ENCODE results near the gene ATOH8.

ATOH8 gene

GRCh38 chr2:85735691-85736090 is 18.1 kb upstream of the ATOH8 start:
- no peak for DNase-seq
- no peak for ATAC-seq (replicated peaks)
- Mint-ChIP-seq H3K27ac (no peak overlapping the region), H3K27me3 (peaks cover 16 to 25% of the 10 kb centered on the region in 2 donors), H3K36me3 (ENCODE audit: insufficient read depth) (no peaks in the 10 kb centered on the region), H3K9me3 (no peaks in the 10 kb centered on the region), H3K4me1 (ENCODE audit: low read depth in 2 of 2) (no peaks in the 10 kb centered on the region), H3K4me3 (no peak overlapping the region)

- no peaks in the 10 kb centered on the region for H3K4me1 Mint-ChIP-seq (ENCODE audit: low read depth in 2 of 2)
- DNase-seq: no peak
- H3K27me3 Mint-ChIP-seq: peaks cover 26 to 34% of the 10 kb centered on the region in 2 donors
- no peak overlapping the region for H3K27ac Mint-ChIP-seq
- no peak overlapping the region for H3K4me3 Mint-ChIP-seq
- no peaks in the 10 kb centered on the region for H3K9me3 Mint-ChIP-seq
- ATAC-seq (replicated peaks): no peak
- no peaks in the 10 kb centered on the region for H3K36me3 Mint-ChIP-seq (ENCODE audit: insufficient read depth)
Measured at GRCh38 chr2:85736456-85737355, 17.1 kb upstream of the ATOH8 start.

- Mint-ChIP-seq H3K9me3 (no peaks in the 10 kb centered on the region), H3K36me3 (ENCODE audit: insufficient read depth) (no peaks in the 10 kb centered on the region), H3K4me3 (no peak overlapping the region), H3K27ac (no peak overlapping the region), H3K27me3 (peaks cover 34 to 41% of the 10 kb centered on the region in 2 donors), H3K4me1 (ENCODE audit: low read depth in 2 of 2) (no peaks in the 10 kb centered on the region)
- no peak for ATAC-seq (replicated peaks)
- DNase-seq: no peak
Measured at GRCh38 chr2:85737481-85737880, 16.3 kb upstream of the ATOH8 start.

- ATAC-seq (replicated peaks) (no peak), DNase-seq (no peak)
- H3K4me3 Mint-ChIP-seq: no peak overlapping the region
- H3K27me3 Mint-ChIP-seq: peaks cover 39 to 46% of the 10 kb centered on the region in 2 donors
- no peaks in the 10 kb centered on the region for H3K4me1 Mint-ChIP-seq (ENCODE audit: low read depth in 2 of 2)
- no peaks in the 10 kb centered on the region for H3K9me3 Mint-ChIP-seq
- H3K36me3 Mint-ChIP-seq (ENCODE audit: insufficient read depth): no peaks in the 10 kb centered on the region
- no peak overlapping the region for H3K27ac Mint-ChIP-seq
Measured at GRCh38 chr2:85737961-85738360, 15.8 kb upstream of the ATOH8 start.

- no peak overlapping the region for H3K4me3 Mint-ChIP-seq
- H3K4me1 Mint-ChIP-seq (ENCODE audit: low read depth in 2 of 2): no peaks in the 10 kb centered on the region
- no peak for DNase-seq
- ATAC-seq (replicated peaks): no peak
- no peaks in the 10 kb centered on the region for H3K36me3 Mint-ChIP-seq (ENCODE audit: insufficient read depth)
- no peaks in the 10 kb centered on the region for H3K9me3 Mint-ChIP-seq
- peaks cover 54 to 55% of the 10 kb centered on the region in 2 donors for H3K27me3 Mint-ChIP-seq
- no peak overlapping the region for H3K27ac Mint-ChIP-seq
Measured at GRCh38 chr2:85740193-85740592, 13.6 kb upstream of the ATOH8 start.

- peaks cover 65 to 66% of the 10 kb centered on the region in 2 donors for H3K27me3 Mint-ChIP-seq
- DNase-seq (no peak), ATAC-seq (replicated peaks) (no peak)
- H3K4me1 Mint-ChIP-seq (ENCODE audit: low read depth in 2 of 2): no peaks in the 10 kb centered on the region
- no peaks in the 10 kb centered on the region for H3K9me3 Mint-ChIP-seq
- no peak overlapping the region for H3K27ac Mint-ChIP-seq
- no peak overlapping the region for H3K4me3 Mint-ChIP-seq
- H3K36me3 Mint-ChIP-seq (ENCODE audit: insufficient read depth): no peaks in the 10 kb centered on the region
Measured at GRCh38 chr2:85741211-85741832, 12.5 kb upstream of the ATOH8 start.

GRCh38 chr2:85741833-85742455 is 11.8 kb upstream of the ATOH8 start:
- no peak for ATAC-seq (replicated peaks)
- Mint-ChIP-seq H3K4me3 (no peak overlapping the region), H3K36me3 (ENCODE audit: insufficient read depth) (no peaks in the 10 kb centered on the region), H3K9me3 (no peaks in the 10 kb centered on the region), H3K4me1 (ENCODE audit: low read depth in 2 of 2) (no peaks in the 10 kb centered on the region), H3K27ac (no peak overlapping the region), H3K27me3 (peaks cover 69 to 71% of the 10 kb centered on the region in 2 donors)
- DNase-seq: no peak

- no peak overlapping the region for H3K27ac Mint-ChIP-seq
- peaks cover 82 to 86% of the 10 kb centered on the region in 2 donors for H3K27me3 Mint-ChIP-seq
- no peak overlapping the region for H3K4me3 Mint-ChIP-seq
- no peaks in the 10 kb centered on the region for H3K36me3 Mint-ChIP-seq (ENCODE audit: insufficient read depth)
- no peaks in the 10 kb centered on the region for H3K4me1 Mint-ChIP-seq (ENCODE audit: low read depth in 2 of 2)
- no peak for ATAC-seq (replicated peaks)
- H3K9me3 Mint-ChIP-seq: no peaks in the 10 kb centered on the region
- DNase-seq: no peak
Measured at GRCh38 chr2:85743304-85743978, 10.3 kb upstream of the ATOH8 start.

- peaks cover 83 to 92% of the 10 kb centered on the region in 2 donors for H3K27me3 Mint-ChIP-seq
- no peaks in the 10 kb centered on the region for H3K36me3 Mint-ChIP-seq (ENCODE audit: insufficient read depth)
- no peak for DNase-seq
- H3K9me3 Mint-ChIP-seq: no peaks in the 10 kb centered on the region
- no peak overlapping the region for H3K27ac Mint-ChIP-seq
- H3K4me1 Mint-ChIP-seq (ENCODE audit: low read depth in 2 of 2): no peaks in the 10 kb centered on the region
- ATAC-seq (replicated peaks): no peak
- H3K4me3 Mint-ChIP-seq: no peak overlapping the region
Measured at GRCh38 chr2:85744055-85744454, 9.7 kb upstream of the ATOH8 start.

GRCh38 chr2:85744741-85745601 is 8.8 kb upstream of the ATOH8 start:
- no peak for ATAC-seq (replicated peaks)
- no peaks in the 10 kb centered on the region for H3K36me3 Mint-ChIP-seq (ENCODE audit: insufficient read depth)
- H3K27me3 Mint-ChIP-seq: peaks cover 82 to 96% of the 10 kb centered on the region in 2 donors
- no peaks in the 10 kb centered on the region for H3K9me3 Mint-ChIP-seq
- no peak overlapping the region for H3K4me3 Mint-ChIP-seq
- H3K27ac Mint-ChIP-seq: no peak overlapping the region
- H3K4me1 Mint-ChIP-seq (ENCODE audit: low read depth in 2 of 2): no peaks in the 10 kb centered on the region
- DNase-seq: no peak

- Mint-ChIP-seq H3K4me3 (no peak overlapping the region), H3K4me1 (ENCODE audit: low read depth in 2 of 2) (no peaks in the 10 kb centered on the region), H3K36me3 (ENCODE audit: insufficient read depth) (no peaks in the 10 kb centered on the region), H3K27ac (no peak overlapping the region), H3K27me3 (peaks cover 82 to 98% of the 10 kb centered on the region in 2 donors), H3K9me3 (no peaks in the 10 kb centered on the region)
- DNase-seq (no peak), ATAC-seq (replicated peaks) (no peak)
Measured at GRCh38 chr2:85745619-85746018, 8.2 kb upstream of the ATOH8 start.

- Mint-ChIP-seq H3K4me1 (ENCODE audit: low read depth in 2 of 2) (no peaks in the 10 kb centered on the region), H3K36me3 (ENCODE audit: insufficient read depth) (no peaks in the 10 kb centered on the region), H3K9me3 (no peaks in the 10 kb centered on the region), H3K27me3 (peaks cover 79 to 100% of the 10 kb centered on the region in 2 donors), H3K27ac (no peak overlapping the region), H3K4me3 (no peak overlapping the region)
- DNase-seq (no peak), ATAC-seq (replicated peaks) (no peak)
Measured at GRCh38 chr2:85746321-85747004, 7.3 kb upstream of the ATOH8 start.
